ENCODE data around the gene CPT2.
"Not testable (repeated sequence)": the region's sequence is repeated elsewhere in the genome, so short reads cannot be mapped to it uniquely, and the experiment has no call there.

The CPT2 gene

DNA sequence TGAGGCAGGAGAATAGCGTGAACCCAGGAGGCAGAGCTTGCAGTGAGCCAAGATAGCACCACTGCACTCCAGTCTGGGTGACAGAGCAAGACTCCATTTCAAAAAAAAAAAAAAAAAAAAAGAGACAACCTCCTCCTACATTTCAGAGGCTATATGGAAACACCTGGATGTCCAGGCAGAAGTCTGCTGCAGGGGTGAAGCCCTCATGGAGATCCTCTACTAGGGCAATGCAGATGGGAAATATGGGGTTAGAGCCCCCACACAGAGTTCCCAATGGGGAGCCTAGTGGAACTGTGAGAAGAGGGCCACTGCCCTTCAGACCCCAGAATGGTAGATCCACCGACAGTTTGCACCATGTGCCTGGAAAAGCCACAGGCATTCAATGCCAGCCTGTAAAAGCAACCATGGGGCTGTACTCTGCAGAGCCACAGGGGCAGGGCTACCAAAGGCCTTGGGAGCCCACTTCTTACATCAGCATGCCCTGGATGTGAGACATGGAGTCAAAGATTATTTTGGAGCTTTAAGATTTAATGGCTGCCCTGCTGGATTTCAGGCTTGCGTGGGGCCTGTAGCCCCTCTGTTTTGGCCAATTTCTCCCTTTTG lies 9.6 kb downstream of the CPT2 start:
- H3K9me3 ChIP-seq (ENCODE audit: control insufficient read depth, low read length); H3K4me3 ChIP-seq (ENCODE audit: low read length); H3K27me3 ChIP-seq (ENCODE audit: control insufficient read depth, insufficient read depth, low read length); H3K9ac ChIP-seq (ENCODE audit: low read length); H3K4me1 ChIP-seq (ENCODE audit: control insufficient read depth, insufficient read depth, low read length): not testable (repeated sequence)
- peaks cover 13% of the 10 kb centered on the region for H3K36me3 ChIP-seq (ENCODE audit: control insufficient read depth, insufficient read depth, low read length)

DNA sequence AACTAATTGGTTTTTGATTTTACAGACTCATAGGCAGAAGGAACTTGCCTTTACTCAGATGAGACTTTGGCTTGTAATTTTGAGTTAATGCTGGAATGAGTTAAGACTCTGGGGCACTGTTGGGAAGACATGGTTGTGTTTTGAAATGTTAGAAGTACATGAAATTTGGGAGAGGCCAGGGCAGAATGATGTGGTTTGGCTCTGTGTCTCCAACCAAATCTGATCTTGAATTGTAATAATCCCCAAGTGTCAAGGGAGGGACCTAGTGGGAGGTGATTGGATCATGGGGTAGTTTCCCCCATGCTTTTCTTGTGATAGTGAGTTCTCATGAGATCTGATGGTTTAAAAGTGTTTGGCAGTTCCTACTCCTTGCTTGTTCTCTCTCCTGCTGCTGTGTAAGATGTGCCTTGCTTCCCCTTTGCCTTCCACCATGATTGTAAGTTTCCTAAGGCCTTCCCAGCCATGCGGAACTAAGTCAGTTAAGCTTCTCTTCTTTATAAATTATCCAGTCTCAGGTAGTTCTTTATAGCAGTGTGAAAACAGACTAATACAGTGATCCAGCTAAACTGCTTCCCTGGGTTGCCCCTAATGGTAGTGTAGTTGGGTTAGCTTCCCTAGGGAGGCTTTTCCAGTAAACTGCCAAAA lies 10.2 kb downstream of the CPT2 start:
- peaks cover 13% of the 10 kb centered on the region for H3K36me3 ChIP-seq (ENCODE audit: control insufficient read depth, insufficient read depth, low read length)
- H3K27me3 ChIP-seq (ENCODE audit: control insufficient read depth, insufficient read depth, low read length), result no peaks in the 10 kb centered on the region
- no peak overlapping the region for H3K9ac ChIP-seq (ENCODE audit: low read length)
- H3K4me3 ChIP-seq (ENCODE audit: low read length), result no peak overlapping the region
- H3K4me1 ChIP-seq (ENCODE audit: control insufficient read depth, insufficient read depth, low read length), result no peaks in the 10 kb centered on the region
- H3K9me3 ChIP-seq (ENCODE audit: control insufficient read depth, low read length), result no peaks in the 10 kb centered on the region

GRCh38 chr1:53207726-53208125 lies 11.1 kb downstream of the CPT2 start:
- Histone ChIP-seq H3K4me1 (ENCODE audit: control insufficient read depth, insufficient read depth, low read length) (no peaks in the 10 kb centered on the region), H3K27me3 (ENCODE audit: control insufficient read depth, insufficient read depth, low read length) (no peaks in the 10 kb centered on the region), H3K36me3 (ENCODE audit: control insufficient read depth, insufficient read depth, low read length) (peaks cover 13% of the 10 kb centered on the region), H3K9ac (ENCODE audit: low read length) (no peak overlapping the region), H3K9me3 (ENCODE audit: control insufficient read depth, low read length) (no peaks in the 10 kb centered on the region), H3K4me3 (ENCODE audit: low read length) (no peak overlapping the region)

- H3K27me3 ChIP-seq (ENCODE audit: control insufficient read depth, insufficient read depth, low read length), result no peaks in the 10 kb centered on the region
- no peaks in the 10 kb centered on the region for H3K4me1 ChIP-seq (ENCODE audit: control insufficient read depth, insufficient read depth, low read length)
- H3K9me3 ChIP-seq (ENCODE audit: control insufficient read depth, low read length), result no peaks in the 10 kb centered on the region
- no peak overlapping the region for H3K9ac ChIP-seq (ENCODE audit: low read length)
- no peak overlapping the region for H3K4me3 ChIP-seq (ENCODE audit: low read length)
- H3K36me3 ChIP-seq (ENCODE audit: control insufficient read depth, insufficient read depth, low read length), result peaks cover 23% of the 10 kb centered on the region
These were observed 13.7 kb downstream of the CPT2 start for GRCh38 chr1:53210352-53210751.

DNA sequence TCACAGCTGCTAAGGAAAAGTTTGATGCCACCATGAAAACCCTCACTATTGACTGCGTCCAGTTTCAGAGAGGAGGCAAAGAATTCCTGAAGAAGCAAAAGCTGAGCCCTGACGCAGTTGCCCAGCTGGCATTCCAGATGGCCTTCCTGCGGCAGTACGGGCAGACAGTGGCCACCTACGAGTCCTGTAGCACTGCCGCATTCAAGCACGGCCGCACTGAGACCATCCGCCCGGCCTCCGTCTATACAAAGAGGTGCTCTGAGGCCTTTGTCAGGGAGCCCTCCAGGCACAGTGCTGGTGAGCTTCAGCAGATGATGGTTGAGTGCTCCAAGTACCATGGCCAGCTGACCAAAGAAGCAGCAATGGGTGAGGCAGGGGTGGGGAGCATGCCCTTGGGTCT lies 14.3 kb downstream of the CPT2 start:
- Histone ChIP-seq H3K36me3 (ENCODE audit: control insufficient read depth, insufficient read depth, low read length) (peaks cover 23% of the 10 kb centered on the region), H3K27me3 (ENCODE audit: control insufficient read depth, insufficient read depth, low read length) (no peaks in the 10 kb centered on the region), H3K4me3 (ENCODE audit: low read length) (no peak overlapping the region), H3K9me3 (ENCODE audit: control insufficient read depth, low read length) (no peaks in the 10 kb centered on the region), H3K9ac (ENCODE audit: low read length) (no peak overlapping the region), H3K4me1 (ENCODE audit: control insufficient read depth, insufficient read depth, low read length) (no peaks in the 10 kb centered on the region)

DNA sequence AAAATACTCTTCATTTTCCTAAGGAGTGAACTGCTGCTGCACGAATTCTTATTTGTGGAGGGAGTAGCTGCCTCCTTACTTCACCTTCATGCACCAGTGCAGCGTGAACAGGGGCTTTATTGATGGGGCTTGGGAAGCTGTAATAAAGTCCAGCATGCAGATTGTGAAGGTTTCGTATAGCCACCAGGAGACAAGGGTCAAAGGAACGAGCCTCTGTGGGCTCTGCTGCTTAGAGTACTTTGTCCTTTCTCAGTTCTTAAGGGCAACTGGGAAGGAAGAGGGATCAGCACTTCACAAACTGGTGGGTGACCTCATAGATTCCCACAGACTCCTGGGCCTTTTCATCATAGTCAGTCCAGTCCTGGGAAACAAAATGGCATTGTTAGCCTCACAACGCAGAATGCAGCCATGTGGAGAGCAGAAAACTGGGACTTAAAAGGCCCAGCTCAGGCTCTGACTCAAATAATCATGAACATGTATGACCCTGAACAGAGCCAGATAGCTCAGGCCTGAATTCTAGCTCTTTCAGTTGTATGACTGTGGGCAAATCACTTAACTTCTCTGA lies 17.8 kb downstream of the CPT2 start:
- Histone ChIP-seq H3K9ac (ENCODE audit: low read length) (no peak overlapping the region), H3K27me3 (ENCODE audit: control insufficient read depth, insufficient read depth, low read length) (no peaks in the 10 kb centered on the region), H3K36me3 (ENCODE audit: control insufficient read depth, insufficient read depth, low read length) (peaks cover 23% of the 10 kb centered on the region), H3K4me1 (ENCODE audit: control insufficient read depth, insufficient read depth, low read length) (peaks cover 2% of the 10 kb centered on the region), H3K4me3 (ENCODE audit: low read length) (no peak overlapping the region), H3K9me3 (ENCODE audit: control insufficient read depth, low read length) (no peaks in the 10 kb centered on the region)

- Histone ChIP-seq H3K9me3 (ENCODE audit: control insufficient read depth, low read length) (no peaks in the 10 kb centered on the region), H3K27me3 (ENCODE audit: control insufficient read depth, insufficient read depth, low read length) (no peaks in the 10 kb centered on the region), H3K4me3 (ENCODE audit: low read length) (no peak overlapping the region), H3K4me1 (ENCODE audit: control insufficient read depth, insufficient read depth, low read length) (peaks cover 13% of the 10 kb centered on the region), H3K36me3 (ENCODE audit: control insufficient read depth, insufficient read depth, low read length) (peaks cover 9% of the 10 kb centered on the region), H3K9ac (ENCODE audit: low read length) (no peak overlapping the region)
These were observed 21.6 kb downstream of the CPT2 start for GRCh38 chr1:53218201-53218600.

DNA sequence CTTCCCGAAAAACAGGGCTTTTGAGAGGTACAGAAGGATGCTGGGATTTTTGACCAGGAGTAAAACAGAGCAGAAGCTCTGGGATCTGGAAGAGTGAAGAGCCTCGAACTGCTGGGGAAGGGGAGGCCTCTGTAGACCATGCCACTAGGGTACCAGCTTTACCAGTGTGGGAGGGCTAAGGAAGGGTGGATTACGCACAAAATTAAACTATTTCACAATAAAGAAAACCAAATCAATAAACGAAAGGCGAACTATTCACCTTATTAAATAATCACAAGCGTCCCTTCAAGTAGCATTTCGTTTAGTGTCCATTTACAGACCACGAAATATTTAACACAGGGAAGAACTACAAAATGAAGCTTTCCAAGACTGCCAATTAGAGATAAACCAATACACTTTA lies 23.1 kb downstream of the CPT2 start:
- Histone ChIP-seq H3K4me3 (ENCODE audit: low read length) (peak overlapping the region; percentile 85), H3K4me1 (ENCODE audit: control insufficient read depth, insufficient read depth, low read length) (peaks cover 13% of the 10 kb centered on the region), H3K36me3 (ENCODE audit: control insufficient read depth, insufficient read depth, low read length) (peaks cover 1% of the 10 kb centered on the region), H3K27me3 (ENCODE audit: control insufficient read depth, insufficient read depth, low read length) (no peaks in the 10 kb centered on the region), H3K9ac (ENCODE audit: low read length) (peak overlapping the region; percentile 79), H3K9me3 (ENCODE audit: control insufficient read depth, low read length) (no peaks in the 10 kb centered on the region)

- no peaks in the 10 kb centered on the region for H3K9me3 ChIP-seq (ENCODE audit: control insufficient read depth, low read length)
- no peaks in the 10 kb centered on the region for H3K36me3 ChIP-seq (ENCODE audit: control insufficient read depth, insufficient read depth, low read length)
- peaks cover 13% of the 10 kb centered on the region for H3K4me1 ChIP-seq (ENCODE audit: control insufficient read depth, insufficient read depth, low read length)
- peak within 1 kb of the TSS; percentile 85 for H3K4me3 ChIP-seq (ENCODE audit: low read length)
- H3K27me3 ChIP-seq (ENCODE audit: control insufficient read depth, insufficient read depth, low read length), result no peaks in the 10 kb centered on the region
- H3K9ac ChIP-seq (ENCODE audit: low read length), result peak within 1 kb of the TSS; percentile 79
These were observed 23.7 kb downstream of the CPT2 start, which contains the start of gene CZIB for GRCh38 chr1:53220171-53220961. Gene CZIB, minus strand, starts transcription at chr1:53220634. Its CDS starts 59 bp downstream, at chr1:53220575.

- peaks cover 13% of the 10 kb centered on the region for H3K4me1 ChIP-seq (ENCODE audit: control insufficient read depth, insufficient read depth, low read length)
- no peaks in the 10 kb centered on the region for H3K27me3 ChIP-seq (ENCODE audit: control insufficient read depth, insufficient read depth, low read length)
- H3K9me3 ChIP-seq (ENCODE audit: control insufficient read depth, low read length), result no peaks in the 10 kb centered on the region
- H3K36me3 ChIP-seq (ENCODE audit: control insufficient read depth, insufficient read depth, low read length), result no peaks in the 10 kb centered on the region
- peak overlapping the region; percentile 85 for H3K4me3 ChIP-seq (ENCODE audit: low read length)
- H3K9ac ChIP-seq (ENCODE audit: low read length), result peak overlapping the region; percentile 79
These were observed 24.3 kb downstream of the CPT2 start for GRCh38 chr1:53220962-53221286.

- Histone ChIP-seq H3K27me3 (ENCODE audit: control insufficient read depth, insufficient read depth, low read length) (no peaks in the 10 kb centered on the region), H3K4me1 (ENCODE audit: control insufficient read depth, insufficient read depth, low read length) (peaks cover 8% of the 10 kb centered on the region), H3K9me3 (ENCODE audit: control insufficient read depth, low read length) (no peaks in the 10 kb centered on the region), H3K4me3 (ENCODE audit: low read length) (peak overlapping the region; percentile 75), H3K36me3 (ENCODE audit: control insufficient read depth, insufficient read depth, low read length) (no peaks in the 10 kb centered on the region), H3K9ac (ENCODE audit: low read length) (peak overlapping the region; percentile 95)
These were observed 41.0 kb downstream of the CPT2 start for GRCh38 chr1:53237638-53238037.
